Pulmonary artery endothelial cell (primary cell): ENCODE results near the gene FBXO27. TPM values are rescaled to one million over a fixed set of nuclear protein-coding genes. Genes with fewer than 3 reads are reported as not detected.
"Not testable (repeated sequence)": the region's sequence is repeated elsewhere in the genome, so short reads cannot be mapped to it uniquely, and the experiment has no call there.

Experiments used
- DNase-seq: peaks from one replicate; pipeline ENCODE4 v3.0.0-alpha.2; 2011; ENCODE audit warnings: low read depth, low spot score
- total RNA-seq: library from RNA; depleted of rRNA; stranded (reverse); fragments of >200 nt; gene quantifications from 2 replicates; pipeline ENCODE4 v1.2.3, GENCODE V29; 2014

Gene FBXO27, protein sequence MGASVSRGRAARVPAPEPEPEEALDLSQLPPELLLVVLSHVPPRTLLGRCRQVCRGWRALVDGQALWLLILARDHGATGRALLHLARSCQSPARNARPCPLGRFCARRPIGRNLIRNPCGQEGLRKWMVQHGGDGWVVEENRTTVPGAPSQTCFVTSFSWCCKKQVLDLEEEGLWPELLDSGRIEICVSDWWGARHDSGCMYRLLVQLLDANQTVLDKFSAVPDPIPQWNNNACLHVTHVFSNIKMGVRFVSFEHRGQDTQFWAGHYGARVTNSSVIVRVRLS
- 1.5 and 2.2 TPM in 2 replicates for total RNA-seq

DNA sequence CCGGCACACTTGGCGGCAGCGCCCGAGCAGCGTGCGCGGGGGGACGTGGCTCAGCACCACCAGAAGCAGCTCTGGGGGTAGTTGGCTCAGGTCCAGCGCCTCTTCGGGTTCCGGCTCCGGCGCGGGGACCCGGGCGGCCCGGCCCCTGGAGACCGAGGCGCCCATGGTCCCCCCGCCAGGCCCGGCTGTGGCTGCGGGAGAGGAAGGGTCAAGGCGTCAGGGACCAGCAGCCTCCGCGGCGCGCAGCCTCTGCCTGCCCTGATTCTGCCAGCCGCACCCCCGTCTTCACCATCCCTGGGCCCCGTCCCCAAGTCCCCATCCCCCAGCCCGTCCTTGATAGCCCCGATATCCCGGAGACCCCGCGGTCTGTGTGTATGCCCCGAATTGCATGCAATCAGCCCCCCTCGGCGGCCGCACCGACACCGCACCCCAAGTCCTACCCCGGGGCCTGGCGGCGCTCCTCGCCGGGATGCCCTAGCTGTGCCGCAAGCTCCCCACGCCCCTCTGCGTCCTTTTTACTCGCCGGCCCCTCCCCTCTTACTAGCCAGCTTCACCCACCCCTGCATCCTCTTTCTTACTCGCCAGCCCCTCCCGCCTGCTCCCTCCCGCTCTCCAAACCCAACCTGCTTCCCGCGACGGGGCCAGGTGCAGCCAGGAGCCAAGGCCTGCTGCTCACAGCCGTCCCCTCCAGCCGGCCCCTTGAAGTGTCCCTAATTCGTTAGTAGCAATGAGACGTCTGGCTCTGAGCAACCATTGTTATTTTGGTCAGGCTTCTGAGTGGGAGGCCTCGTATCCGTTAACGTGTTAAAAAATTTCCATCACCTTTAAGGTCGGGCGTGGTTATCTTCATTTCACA is at the start of gene FBXO27:
TSS of gene FBXO27 (minus strand) at position 487 of the 856 bp plus-strand sequence. CDS start at position 165, 322 bp downstream.
- DNase-seq = no peak

- no peak for DNase-seq
Observed at GRCh38 chr19:39080431-39080830, 48.1 kb upstream of the FBXO27 start.

- peak; percentile 71 for DNase-seq
Observed at GRCh38 chr19:39078436-39079200, 46.3 kb upstream of the FBXO27 start.

- no peak for DNase-seq
Observed at GRCh38 chr19:39077323-39077722, 45.0 kb upstream of the FBXO27 start.

DNA sequence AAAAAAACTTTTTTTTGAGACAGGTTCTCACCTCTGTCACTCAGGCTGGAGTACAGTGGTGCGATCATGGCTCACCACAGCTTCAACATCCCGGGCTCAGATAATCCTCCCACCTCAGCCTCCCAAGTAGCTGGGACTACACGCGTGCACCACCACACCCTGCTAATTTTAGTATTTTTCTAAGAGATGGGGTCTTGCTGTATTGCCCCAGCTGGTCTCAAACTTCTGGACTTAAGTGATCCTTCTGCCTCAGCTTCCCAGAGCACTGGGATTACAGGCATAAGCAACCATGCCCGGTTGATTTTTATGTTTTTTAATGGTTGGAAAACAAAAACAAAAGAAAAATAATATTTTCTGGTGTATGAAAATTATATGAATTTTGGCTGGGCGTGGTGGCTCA is 42.6 kb upstream of the FBXO27 start:
- no peak for DNase-seq

DNA sequence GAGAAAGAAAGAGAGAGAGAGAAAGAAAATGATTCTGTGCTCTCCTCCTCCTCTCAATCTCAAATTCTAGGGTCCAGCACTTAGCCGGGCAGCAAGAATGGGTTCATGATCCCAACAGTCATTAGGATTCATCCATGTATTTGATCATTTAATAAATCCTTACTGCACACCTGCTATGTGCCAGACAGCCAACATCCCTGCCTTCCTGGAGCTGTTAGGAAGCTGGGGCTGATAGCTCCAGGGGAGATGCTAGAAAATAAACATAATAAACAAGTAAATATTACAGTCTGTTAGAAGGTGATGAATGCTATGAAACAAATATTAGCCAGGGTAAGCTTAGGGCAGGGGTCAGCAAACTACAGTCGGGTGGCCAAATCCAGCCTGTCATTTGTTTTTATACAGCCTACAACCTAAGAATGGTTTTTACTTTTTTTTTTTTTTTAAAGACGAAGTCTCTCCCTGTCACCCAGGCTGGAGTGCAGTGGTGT is 41.9 kb upstream of the FBXO27 start:
- DNase-seq = no peak

- no peak for DNase-seq
Observed at GRCh38 chr19:39070888-39071287, 38.5 kb upstream of the FBXO27 start.

GRCh38 chr19:39068259-39068658 is 35.9 kb upstream of the FBXO27 start:
- DNase-seq = not testable (repeated sequence)

GRCh38 chr19:39067104-39067503 is 34.8 kb upstream of the FBXO27 start:
- DNase-seq = no peak

DNA sequence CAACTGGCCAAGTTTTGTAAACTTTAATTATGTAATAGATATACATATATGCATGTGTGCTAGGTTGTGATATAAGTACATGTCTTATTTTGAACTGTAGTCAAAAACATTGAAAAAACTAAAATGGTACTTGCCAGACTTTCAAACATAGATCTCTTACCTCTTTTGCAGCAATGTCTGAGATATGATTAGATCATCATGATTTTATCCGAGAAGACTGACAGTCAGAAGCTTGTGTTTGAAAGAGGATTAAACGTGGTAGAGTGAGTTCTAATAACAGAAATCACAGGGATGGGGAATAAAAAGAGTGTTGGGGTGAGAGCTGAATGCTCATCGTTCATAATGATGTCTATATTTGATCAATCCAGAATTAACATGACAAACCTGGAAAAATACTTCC is 33.6 kb upstream of the FBXO27 start:
- DNase-seq = no peak

- no peak for DNase-seq
Observed at GRCh38 chr19:39064405-39064804, 32.1 kb upstream of the FBXO27 start.

DNA sequence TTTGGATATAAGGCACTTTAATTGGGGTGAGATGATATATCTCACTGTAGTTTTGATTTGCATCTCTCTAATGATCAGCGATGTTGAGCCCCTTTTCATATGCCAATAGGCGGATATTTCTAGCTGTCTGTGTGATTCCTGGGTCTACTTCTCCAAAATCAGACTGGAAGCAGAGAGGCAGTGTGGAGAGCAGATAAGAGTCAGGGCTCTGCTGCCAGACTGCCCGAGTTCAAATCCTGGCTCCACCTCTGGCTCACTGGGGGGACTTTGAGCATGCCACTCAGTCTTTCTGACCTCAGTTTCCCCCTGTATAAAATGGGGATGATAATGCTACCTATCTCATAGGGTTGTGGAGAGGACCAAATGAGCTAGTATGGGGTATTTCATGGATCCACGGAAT is 27.8 kb upstream of the FBXO27 start:
- DNase-seq = no peak

DNA sequence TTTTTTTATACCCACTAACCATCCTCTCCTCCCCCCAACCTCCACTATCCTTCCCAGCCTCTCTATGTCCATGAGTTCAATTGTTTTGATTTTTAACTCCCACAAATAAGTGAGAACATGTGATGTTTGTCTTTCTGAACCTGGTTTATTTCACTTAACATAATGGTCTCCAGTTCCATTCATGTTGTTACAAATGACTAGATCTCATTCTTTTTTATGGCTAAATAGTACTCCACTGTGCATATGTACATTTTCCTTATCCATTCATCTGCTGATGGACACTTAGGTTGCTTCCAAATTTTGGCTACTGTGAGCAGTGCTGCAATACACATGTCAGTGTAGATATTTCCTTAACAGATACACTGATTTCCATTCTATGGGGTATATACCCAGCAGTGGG is 27.0 kb upstream of the FBXO27 start:
- no peak for DNase-seq

DNA sequence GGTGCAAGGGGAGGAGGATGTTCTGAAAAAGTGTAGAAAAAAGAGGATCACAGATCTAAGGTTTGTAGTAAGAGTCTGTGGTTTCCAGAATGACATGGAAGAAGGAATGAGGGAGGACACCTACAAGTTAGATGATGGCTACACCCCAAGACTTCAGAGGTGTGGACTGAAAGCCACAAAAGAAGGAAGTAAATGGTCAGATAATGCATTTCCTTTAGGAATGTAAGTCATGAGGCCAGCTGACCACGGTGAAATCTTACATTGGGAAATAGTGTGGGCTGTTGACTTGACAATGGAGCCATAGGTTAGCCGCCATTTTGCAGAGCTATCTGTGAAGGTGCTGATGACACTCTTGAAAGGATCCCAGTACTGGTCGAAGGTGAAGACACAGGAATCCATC is 25.3 kb upstream of the FBXO27 start:
- DNase-seq = no peak

- no peak for DNase-seq
Observed at GRCh38 chr19:39054091-39054470, 21.7 kb upstream of the FBXO27 start.

GRCh38 chr19:39053276-39054090 is 21.1 kb upstream of the FBXO27 start:
- DNase-seq = no peak

GRCh38 chr19:39052846-39053245 is 20.5 kb upstream of the FBXO27 start:
- DNase-seq = no peak

- DNase-seq = peak; percentile 33
Observed at GRCh38 chr19:39052243-39052746, 19.9 kb upstream of the FBXO27 start.

DNA sequence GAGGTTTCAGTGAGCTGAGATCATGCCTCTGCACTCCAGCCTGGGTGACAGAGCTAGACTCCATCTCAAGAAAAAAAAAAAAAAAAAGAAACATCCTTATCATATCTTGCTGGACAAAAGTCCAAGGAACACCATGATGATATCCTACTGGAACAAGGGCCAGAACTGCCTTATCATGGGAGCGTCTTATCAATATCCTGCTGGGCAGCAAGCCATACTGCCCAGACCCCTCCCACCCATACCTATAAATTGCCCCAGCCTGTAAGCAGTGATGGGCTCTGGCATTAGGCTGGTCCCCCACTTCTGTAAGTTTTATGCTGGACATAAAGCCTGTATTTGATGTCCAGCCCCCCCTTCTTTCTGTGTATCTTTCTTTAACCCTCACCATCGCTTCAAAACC is 14.7 kb upstream of the FBXO27 start:
- DNase-seq = no peak

DNA sequence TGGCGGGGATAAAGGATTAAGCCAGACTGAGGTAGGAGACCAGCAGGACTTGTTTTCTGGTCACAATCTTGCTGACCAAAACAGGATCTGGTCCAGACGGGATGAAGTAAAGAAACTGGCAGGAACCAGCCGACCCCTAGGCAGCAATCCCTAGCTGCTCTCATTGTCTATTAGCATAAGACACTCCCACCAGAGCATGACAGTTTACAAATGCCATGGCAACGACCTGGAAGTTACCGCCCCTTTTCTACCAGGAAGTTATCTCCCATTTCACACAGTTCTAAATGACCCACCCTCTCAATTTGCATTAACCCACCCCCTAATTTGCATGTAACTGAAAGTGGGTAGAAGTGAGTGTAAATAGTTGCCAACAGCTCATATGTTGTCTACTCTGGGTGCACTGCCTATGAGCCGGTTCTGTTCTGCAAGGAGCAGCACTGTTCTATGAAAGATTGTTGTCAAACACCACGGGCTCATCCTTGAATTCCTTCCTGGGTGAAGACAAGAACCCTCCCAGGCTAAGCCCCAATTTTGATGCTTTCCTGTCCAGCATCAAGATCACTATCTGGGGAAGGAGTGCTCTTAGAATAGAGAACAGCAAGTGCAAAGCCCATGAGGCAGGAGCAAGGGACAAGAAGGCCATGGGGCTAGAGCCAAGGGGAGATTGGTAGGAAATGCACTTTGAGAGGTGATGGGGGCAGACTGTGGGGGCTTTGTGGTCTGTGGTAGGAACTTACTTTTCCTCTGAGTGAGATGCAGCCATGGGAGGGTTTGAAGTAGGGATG is 13.9 kb upstream of the FBXO27 start:
- no peak for DNase-seq
